H1 (cell line): ENCODE measurements around the gene RPL19.

Source experiments
- BCL11A ChIP-seq, 2 experiments: IDR thresholded peaks; one replicate each; pipeline ENCODE4 v1.6.1; 2011; ENCODE audit warnings: low read depth in 2 of 2, low read length in 2 of 2, mild to moderate bottlenecking in 2 of 2
- BRCA1 ChIP-seq: IDR thresholded peaks from 2 replicates; pipeline ENCODE4 v1.6.1; 2012; ENCODE audit warnings: low read depth, low read length, improper control_type of control experiment
- EZH2 ChIP-seq: fragments of 200-600 bp; sonication (generic); IDR thresholded peaks from 2 replicates; pipeline ENCODE4 v1.7.1; 2012; ENCODE audit warnings: low read depth, mild to moderate bottlenecking, moderate library complexity, low read length, inconsistent platforms; ENCODE audit not compliant: severe bottlenecking
- JUN ChIP-seq: IDR thresholded peaks from 2 replicates; pipeline ENCODE4 v1.6.1; 2011; ENCODE audit warnings: low read depth, mild to moderate bottlenecking, improper control_type of control experiment, low read length
- POLR2A ChIP-seq, 2 experiments: IDR thresholded peaks; 1 replicate in 1 of 2; 2 replicates in 1 of 2; pipeline ENCODE4 v1.6.1; 2011; ENCODE audit warnings: low read depth in 2 of 2, low read length in 2 of 2, mild to moderate bottlenecking in 2 of 2; ENCODE audit errors: control extremely low read depth in 1 of 2
- POLR2AphosphoS5 ChIP-seq: IDR thresholded peaks from 2 replicates; pipeline ENCODE4 v1.6.1; 2011; ENCODE audit warnings: low read depth, low read length
- SIX5 ChIP-seq: IDR thresholded peaks from 2 replicates; pipeline ENCODE4 v1.6.1; 2011; ENCODE audit warnings: mild to moderate bottlenecking, low read depth, low read length
- YY1 ChIP-seq: IDR thresholded peaks from 2 replicates; pipeline ENCODE4 v1.6.1; 2011; ENCODE audit warnings: low read depth, mild to moderate bottlenecking, low read length
- ZNF274 ChIP-seq: IDR thresholded peaks from 2 replicates; pipeline ENCODE4 v1.7.0; 2012; ENCODE audit warnings: low read length, borderline replicate concordance; ENCODE audit errors: extremely low read depth
- TF ChIP-seq, protein P1 (sequence below): IDR thresholded peaks from 2 replicates; pipeline ENCODE4 v1.6.1; 2012; ENCODE audit warnings: inconsistent platforms
- TF ChIP-seq, protein P2 (sequence below), 3 experiments: IDR thresholded peaks; 1 replicate in 2 of 3; 2 replicates in 1 of 3; pipeline versions ENCODE4 v1.5.1 to v1.6.1; 2011; ENCODE audit warnings: low read length in 3 of 3, mild to moderate bottlenecking in 3 of 3, inconsistent platforms in 2 of 3, low read depth in 1 of 3, moderate library complexity in 1 of 3; ENCODE audit not compliant: insufficient read depth in 1 of 3; ENCODE audit errors: control extremely low read depth in 1 of 3
- TF ChIP-seq, protein P3 (sequence below): IDR thresholded peaks from 2 replicates; pipeline ENCODE4 v1.6.1; 2012; ENCODE audit warnings: inconsistent platforms
- TF ChIP-seq, protein P4 (sequence below): IDR thresholded peaks from 2 replicates; pipeline ENCODE4 v1.6.1; 2011; ENCODE audit warnings: low read length, improper control_type of control experiment

DNA sequence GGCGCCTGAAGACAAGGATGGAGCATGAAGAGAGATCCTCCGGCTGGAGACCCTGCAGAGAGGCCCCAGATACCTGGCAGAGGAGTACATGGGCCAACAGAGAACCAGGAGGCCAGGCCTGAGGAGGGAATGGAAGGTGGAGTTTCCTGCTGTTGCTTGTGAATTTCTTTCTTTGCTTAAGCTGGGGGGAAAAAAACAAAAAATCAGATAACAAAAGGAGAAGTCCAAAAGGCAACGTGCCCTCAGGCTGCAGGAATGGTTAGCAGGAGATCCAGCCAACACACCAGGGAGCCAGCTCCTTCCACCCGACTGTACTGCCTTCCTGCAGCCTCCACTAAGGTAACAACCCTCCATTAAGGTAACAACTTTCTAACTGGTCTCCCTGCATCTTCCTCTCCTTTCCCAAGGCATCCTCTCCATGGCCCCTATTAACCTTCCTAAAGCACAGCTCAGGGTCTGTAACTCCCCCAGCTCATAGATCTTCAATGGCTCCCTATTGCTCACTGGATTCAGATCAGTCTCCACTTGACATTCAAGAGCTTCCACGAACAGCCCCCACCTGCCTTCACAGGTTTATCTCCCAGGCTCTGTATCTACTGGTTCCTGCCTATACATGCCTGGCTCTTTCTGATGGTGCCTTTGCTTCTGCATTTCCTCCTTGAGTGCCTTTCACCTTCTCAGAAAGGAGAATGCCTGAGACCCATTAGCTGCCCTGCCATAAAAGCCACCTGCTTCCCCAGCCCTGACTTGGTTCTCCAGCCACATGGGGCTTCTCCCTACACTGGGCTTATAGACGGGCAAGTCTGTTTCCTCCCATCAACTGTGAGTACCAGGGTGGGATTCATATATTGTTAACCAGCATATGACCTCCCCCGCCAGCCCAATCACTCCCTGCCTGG lies 33.4 kb upstream of the RPL19 start:
- TF ChIP-seq POLR2A (IDR thresholded peaks at IDR 0.05; ENCODE audit: control extremely low read depth in 1 of 2, low read depth in 2 of 2, low read length in 2 of 2) (no peak), ZNF274 (no peak), BCL11A (IDR thresholded peaks at IDR 0.05; ENCODE audit: low read depth in 2 of 2, low read length in 2 of 2) (no peak), JUN (no peak), POLR2AphosphoS5 (no peak), EZH2 (no peak), YY1 (no peak), SIX5 (no peak), BRCA1 (no peak)
- TF ChIP-seq, protein P1, sequence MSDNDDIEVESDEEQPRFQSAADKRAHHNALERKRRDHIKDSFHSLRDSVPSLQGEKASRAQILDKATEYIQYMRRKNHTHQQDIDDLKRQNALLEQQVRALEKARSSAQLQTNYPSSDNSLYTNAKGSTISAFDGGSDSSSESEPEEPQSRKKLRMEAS, result no peak
- TF ChIP-seq, protein P2, sequence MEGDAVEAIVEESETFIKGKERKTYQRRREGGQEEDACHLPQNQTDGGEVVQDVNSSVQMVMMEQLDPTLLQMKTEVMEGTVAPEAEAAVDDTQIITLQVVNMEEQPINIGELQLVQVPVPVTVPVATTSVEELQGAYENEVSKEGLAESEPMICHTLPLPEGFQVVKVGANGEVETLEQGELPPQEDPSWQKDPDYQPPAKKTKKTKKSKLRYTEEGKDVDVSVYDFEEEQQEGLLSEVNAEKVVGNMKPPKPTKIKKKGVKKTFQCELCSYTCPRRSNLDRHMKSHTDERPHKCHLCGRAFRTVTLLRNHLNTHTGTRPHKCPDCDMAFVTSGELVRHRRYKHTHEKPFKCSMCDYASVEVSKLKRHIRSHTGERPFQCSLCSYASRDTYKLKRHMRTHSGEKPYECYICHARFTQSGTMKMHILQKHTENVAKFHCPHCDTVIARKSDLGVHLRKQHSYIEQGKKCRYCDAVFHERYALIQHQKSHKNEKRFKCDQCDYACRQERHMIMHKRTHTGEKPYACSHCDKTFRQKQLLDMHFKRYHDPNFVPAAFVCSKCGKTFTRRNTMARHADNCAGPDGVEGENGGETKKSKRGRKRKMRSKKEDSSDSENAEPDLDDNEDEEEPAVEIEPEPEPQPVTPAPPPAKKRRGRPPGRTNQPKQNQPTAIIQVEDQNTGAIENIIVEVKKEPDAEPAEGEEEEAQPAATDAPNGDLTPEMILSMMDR (IDR thresholded peaks at IDR 0.05; ENCODE audit: control extremely low read depth in 1 of 3, insufficient read depth in 1 of 3, low read depth in 1 of 3, low read length in 3 of 3), result no peak
- TF ChIP-seq, protein P3, sequence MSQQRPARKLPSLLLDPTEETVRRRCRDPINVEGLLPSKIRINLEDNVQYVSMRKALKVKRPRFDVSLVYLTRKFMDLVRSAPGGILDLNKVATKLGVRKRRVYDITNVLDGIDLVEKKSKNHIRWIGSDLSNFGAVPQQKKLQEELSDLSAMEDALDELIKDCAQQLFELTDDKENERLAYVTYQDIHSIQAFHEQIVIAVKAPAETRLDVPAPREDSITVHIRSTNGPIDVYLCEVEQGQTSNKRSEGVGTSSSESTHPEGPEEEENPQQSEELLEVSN, result no peak
- TF ChIP-seq, protein P4, sequence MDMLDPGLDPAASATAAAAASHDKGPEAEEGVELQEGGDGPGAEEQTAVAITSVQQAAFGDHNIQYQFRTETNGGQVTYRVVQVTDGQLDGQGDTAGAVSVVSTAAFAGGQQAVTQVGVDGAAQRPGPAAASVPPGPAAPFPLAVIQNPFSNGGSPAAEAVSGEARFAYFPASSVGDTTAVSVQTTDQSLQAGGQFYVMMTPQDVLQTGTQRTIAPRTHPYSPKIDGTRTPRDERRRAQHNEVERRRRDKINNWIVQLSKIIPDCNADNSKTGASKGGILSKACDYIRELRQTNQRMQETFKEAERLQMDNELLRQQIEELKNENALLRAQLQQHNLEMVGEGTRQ, result no peak
